ENCODE data around the gene MTIF3. TPM values are rescaled to one million over a fixed set of nuclear protein-coding genes. Genes with fewer than 3 reads are reported as not detected.
"Not testable (repeated sequence)": the region's sequence is repeated elsewhere in the genome, so short reads cannot be mapped to it uniquely, and the experiment has no call there.

Gene MTIF3
- total RNA-seq, 1 experiment from 2014 or later, result 40.9 TPM

DNA sequence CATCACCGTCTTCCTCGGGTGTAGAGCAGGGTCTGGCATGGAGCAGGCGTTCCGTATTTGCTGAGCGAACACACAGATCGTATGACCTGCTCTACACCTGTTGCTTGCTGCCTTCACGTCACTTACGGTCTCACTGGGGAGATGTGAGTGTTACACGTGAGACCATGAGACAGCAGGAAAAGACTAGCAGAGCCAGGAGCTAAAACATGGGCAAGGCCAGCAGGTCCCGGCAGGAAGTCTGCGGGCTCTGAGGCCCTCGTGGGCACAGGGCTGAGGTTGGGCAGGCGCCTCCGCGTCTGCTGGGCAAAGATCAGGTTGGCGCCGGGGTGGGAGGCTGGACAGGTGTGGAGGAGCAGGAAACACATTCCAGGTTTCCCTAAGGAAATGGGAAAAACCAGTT lies 45.7 kb downstream of the MTIF3 start:
- Mint-ChIP-seq H3K9me3 (ENCODE audit: unreplicated experiment) (no peaks in the 10 kb centered on the region), H3K27me3 (ENCODE audit: insufficient read depth, unreplicated experiment) (peaks cover 28% of the 10 kb centered on the region), H3K36me3 (ENCODE audit: insufficient read depth, unreplicated experiment) (no peaks in the 10 kb centered on the region), H3K27ac (ENCODE audit: low read depth, unreplicated experiment) (no peak overlapping the region), H3K4me1 (ENCODE audit: insufficient read depth, unreplicated experiment) (no peaks in the 10 kb centered on the region), H3K4me3 (ENCODE audit: unreplicated experiment) (no peak overlapping the region)
- DNase-seq (ENCODE audit: unreplicated experiment), result no peak
- TF ChIP-seq, protein P1, sequence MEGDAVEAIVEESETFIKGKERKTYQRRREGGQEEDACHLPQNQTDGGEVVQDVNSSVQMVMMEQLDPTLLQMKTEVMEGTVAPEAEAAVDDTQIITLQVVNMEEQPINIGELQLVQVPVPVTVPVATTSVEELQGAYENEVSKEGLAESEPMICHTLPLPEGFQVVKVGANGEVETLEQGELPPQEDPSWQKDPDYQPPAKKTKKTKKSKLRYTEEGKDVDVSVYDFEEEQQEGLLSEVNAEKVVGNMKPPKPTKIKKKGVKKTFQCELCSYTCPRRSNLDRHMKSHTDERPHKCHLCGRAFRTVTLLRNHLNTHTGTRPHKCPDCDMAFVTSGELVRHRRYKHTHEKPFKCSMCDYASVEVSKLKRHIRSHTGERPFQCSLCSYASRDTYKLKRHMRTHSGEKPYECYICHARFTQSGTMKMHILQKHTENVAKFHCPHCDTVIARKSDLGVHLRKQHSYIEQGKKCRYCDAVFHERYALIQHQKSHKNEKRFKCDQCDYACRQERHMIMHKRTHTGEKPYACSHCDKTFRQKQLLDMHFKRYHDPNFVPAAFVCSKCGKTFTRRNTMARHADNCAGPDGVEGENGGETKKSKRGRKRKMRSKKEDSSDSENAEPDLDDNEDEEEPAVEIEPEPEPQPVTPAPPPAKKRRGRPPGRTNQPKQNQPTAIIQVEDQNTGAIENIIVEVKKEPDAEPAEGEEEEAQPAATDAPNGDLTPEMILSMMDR (IDR thresholded peaks at IDR 0.05; ENCODE audit: unreplicated experiment), result no peak
- intact Hi-C loops (cut with micrococcal nuclease), result no loop called here
- POLR2A ChIA-PET, result interaction anchor here (0.7 to 2.5 kb wide), 3 partner anchors 46 to 422 kb away, joined by 3 to 6 read pairs (median 3); partner anchors contain the start of gene MTIF3
- CTCF ChIA-PET, result interaction anchor here (0.6 to 3.9 kb wide), 7 partner anchors 30 to 422 kb away, joined by 3 to 26 read pairs (median 5); no protein-coding TSS in a partner anchor
- BruUV-seq (replicated peaks), result no TSS peak

DNA sequence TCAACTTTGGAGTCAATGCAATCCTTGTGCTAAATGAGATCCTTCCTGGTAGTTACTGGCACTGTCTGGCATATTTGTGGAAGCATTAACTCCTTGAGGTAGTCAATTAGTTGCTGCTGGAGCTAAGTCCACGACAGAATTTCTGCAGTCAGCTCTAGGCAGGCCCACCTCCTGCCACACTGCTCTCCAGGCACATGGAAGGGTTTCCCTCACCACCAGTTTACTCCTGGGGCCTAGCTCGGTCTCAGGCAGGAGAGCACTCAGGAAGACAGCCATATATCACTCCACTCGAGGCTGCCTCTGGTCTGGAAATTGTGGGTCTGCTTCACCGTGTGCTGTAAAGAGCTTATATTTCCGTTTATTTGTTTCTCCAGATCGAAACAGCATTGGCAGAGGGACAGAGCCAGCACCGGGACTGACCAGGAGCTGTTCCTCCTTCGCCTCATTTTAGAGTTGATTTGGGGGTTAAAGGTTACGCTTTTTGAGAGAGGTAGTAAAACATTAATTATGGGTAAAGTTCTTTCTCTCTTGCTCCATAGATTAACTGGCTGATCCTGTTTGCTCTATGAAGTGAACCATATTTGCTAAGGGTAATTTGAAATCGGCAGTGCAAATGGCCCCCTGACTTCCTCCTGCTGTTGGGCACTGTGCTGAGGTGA lies 46.5 kb downstream of the MTIF3 start:
- Mint-ChIP-seq H3K36me3 (ENCODE audit: insufficient read depth, unreplicated experiment) (no peaks in the 10 kb centered on the region), H3K9me3 (ENCODE audit: unreplicated experiment) (no peaks in the 10 kb centered on the region), H3K4me3 (ENCODE audit: unreplicated experiment) (no peak overlapping the region), H3K4me1 (ENCODE audit: insufficient read depth, unreplicated experiment) (no peaks in the 10 kb centered on the region), H3K27ac (ENCODE audit: low read depth, unreplicated experiment) (no peak overlapping the region), H3K27me3 (ENCODE audit: insufficient read depth, unreplicated experiment) (peaks cover 20% of the 10 kb centered on the region)
- POLR2A ChIA-PET, result interaction anchor here (1.0 to 2.5 kb wide), 2 partner anchors 22 to 423 kb away, joined by 6 read pairs; no protein-coding TSS in a partner anchor
- TF ChIP-seq, protein P1 (IDR thresholded peaks at IDR 0.05; ENCODE audit: unreplicated experiment), result no peak
- no TSS peak for BruUV-seq (replicated peaks)
- intact Hi-C loops (cut with micrococcal nuclease), result no loop called here
- no peak for DNase-seq (ENCODE audit: unreplicated experiment)
- CTCF ChIA-PET, result interaction anchor here (0.6 to 3.9 kb wide), 10 partner anchors 22 to 550 kb away, joined by 3 to 20 read pairs (median 4); no protein-coding TSS in a partner anchor

DNA sequence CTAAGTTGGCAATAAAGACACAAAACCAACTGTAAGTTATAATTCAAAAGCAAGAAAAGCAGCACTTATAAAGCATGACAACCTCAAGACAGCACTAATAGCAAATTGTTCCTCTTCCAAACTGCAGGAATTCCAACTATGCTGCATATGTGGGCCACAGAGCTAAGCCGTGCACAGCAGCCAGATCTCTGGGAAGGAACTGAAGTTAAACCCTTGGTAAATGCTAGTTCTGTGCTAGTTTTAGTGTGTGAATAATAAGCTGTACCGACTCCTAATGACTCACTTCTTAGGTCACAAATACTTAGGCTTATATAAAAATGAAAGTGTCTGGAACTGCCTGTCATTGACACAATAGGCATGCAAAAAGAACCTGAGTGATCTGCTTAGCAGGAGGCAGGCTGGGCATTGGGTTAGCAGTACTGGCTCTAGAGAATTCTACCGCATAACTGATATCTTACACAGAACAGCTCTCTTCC lies 47.1 kb downstream of the MTIF3 start:
- no peaks in the 10 kb centered on the region for H3K9me3 Mint-ChIP-seq (ENCODE audit: unreplicated experiment)
- POLR2A ChIA-PET, result interaction anchor here (1.0 kb wide), 1 partner anchor 23 kb away, joined by 6 read pairs; no protein-coding TSS in a partner anchor

DNA sequence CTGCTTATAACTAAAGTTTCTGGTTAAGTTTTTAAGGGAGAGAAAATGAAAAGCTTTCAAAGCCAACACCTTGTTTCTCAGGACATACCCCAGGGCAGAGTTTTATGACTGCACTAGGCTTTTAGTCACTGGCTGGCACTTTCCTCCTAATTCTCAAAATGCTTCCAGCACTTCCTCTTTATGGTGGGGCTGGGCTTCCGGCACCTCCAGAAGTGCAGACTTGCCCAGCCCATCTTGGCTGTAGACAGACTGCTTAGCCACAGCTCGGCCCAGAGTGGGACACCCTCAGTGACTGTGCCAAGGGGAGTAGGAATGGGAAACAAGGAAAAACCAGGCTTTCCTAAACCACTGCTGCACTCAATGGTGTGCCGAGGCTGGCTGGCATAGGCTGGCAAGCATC lies 49.2 kb downstream of the MTIF3 start:
- intact Hi-C loops (cut with micrococcal nuclease), result no loop called here
- Mint-ChIP-seq H3K36me3 (ENCODE audit: insufficient read depth, unreplicated experiment) (no peaks in the 10 kb centered on the region), H3K9me3 (ENCODE audit: unreplicated experiment) (no peaks in the 10 kb centered on the region), H3K27ac (ENCODE audit: low read depth, unreplicated experiment) (no peak overlapping the region), H3K27me3 (ENCODE audit: insufficient read depth, unreplicated experiment) (no peaks in the 10 kb centered on the region), H3K4me3 (ENCODE audit: unreplicated experiment) (no peak overlapping the region), H3K4me1 (ENCODE audit: insufficient read depth, unreplicated experiment) (no peaks in the 10 kb centered on the region)
- POLR2A ChIA-PET, result no interaction called here
- CTCF ChIA-PET, result interaction anchor here (0.5 to 2.5 kb wide), 6 partner anchors 21 to 593 kb away, joined by 3 to 10 read pairs (median 4); no protein-coding TSS in a partner anchor
- no TSS peak for BruUV-seq (replicated peaks)
- DNase-seq (ENCODE audit: unreplicated experiment), result peak; percentile 14
- TF ChIP-seq, protein P1 (IDR thresholded peaks at IDR 0.05; ENCODE audit: unreplicated experiment), result no peak

More for the DNA sequence above, 47.1 kb downstream of the MTIF3 start:
- no peaks in the 10 kb centered on the region for H3K4me1 Mint-ChIP-seq (ENCODE audit: insufficient read depth, unreplicated experiment)
- TF ChIP-seq, protein P1 (IDR thresholded peaks at IDR 0.05; ENCODE audit: unreplicated experiment), result no peak
- H3K4me3 Mint-ChIP-seq (ENCODE audit: unreplicated experiment), result no peak overlapping the region
- peaks cover 14% of the 10 kb centered on the region for H3K27me3 Mint-ChIP-seq (ENCODE audit: insufficient read depth, unreplicated experiment)
- no peaks in the 10 kb centered on the region for H3K36me3 Mint-ChIP-seq (ENCODE audit: insufficient read depth, unreplicated experiment)
- no peak for DNase-seq (ENCODE audit: unreplicated experiment)
- no TSS peak for BruUV-seq (replicated peaks)
- intact Hi-C loops (cut with micrococcal nuclease), result no loop called here
- CTCF ChIA-PET, result interaction anchor here (0.5 to 3.9 kb wide), 8 partner anchors 21 to 427 kb away, joined by 3 to 20 read pairs (median 4); no protein-coding TSS in a partner anchor
- no peak overlapping the region for H3K27ac Mint-ChIP-seq (ENCODE audit: low read depth, unreplicated experiment)

DNA sequence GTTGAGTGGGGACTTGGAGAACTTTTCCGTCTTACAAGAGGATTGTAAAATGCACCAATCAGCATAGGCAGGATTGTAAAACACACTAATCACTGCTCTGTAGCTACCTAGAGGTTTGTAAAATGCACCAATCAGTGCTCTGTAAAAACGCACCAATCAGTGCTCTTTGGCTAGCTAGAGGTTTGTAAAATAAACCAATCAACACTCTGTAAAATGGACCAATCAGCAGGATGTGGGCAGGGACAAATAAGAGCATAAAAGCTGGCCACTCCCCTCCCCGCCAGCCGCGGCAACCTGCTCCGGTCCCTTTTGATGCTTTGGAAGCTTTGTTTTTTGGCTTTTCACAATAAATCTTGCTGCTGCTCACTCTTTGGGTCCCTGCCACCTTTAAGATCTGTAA lies 50.0 kb downstream of the MTIF3 start:
- H3K4me1 Mint-ChIP-seq (ENCODE audit: insufficient read depth, unreplicated experiment); BruUV-seq (replicated peaks); intact Hi-C loops (cut with micrococcal nuclease); H3K4me3 Mint-ChIP-seq (ENCODE audit: unreplicated experiment); DNase-seq (ENCODE audit: unreplicated experiment); H3K27me3 Mint-ChIP-seq (ENCODE audit: insufficient read depth, unreplicated experiment); H3K9me3 Mint-ChIP-seq (ENCODE audit: unreplicated experiment); H3K27ac Mint-ChIP-seq (ENCODE audit: low read depth, unreplicated experiment); H3K36me3 Mint-ChIP-seq (ENCODE audit: insufficient read depth, unreplicated experiment): not testable (repeated sequence)
- ChIA-PET CTCF (interaction anchor here (0.8 to 2.5 kb wide), 5 partner anchors 20 to 553 kb away, joined by 3 to 10 read pairs (median 4); no protein-coding TSS in a partner anchor), POLR2A (interaction anchor here (0.6 kb wide), 1 partner anchor 23 kb away, joined by 3 read pairs; no protein-coding TSS in a partner anchor)

Data from MCF 10A (cell line).